ENCODE measurements around the gene NCOA6.

Gene NCOA6

GRCh38 chr20:34705008-34705396, 120.4 kb downstream of the NCOA6 start:
- H3K4me3 Mint-ChIP-seq = peak overlapping the region; percentile 89

GRCh38 chr20:34704177-34705007, 121.1 kb downstream of the NCOA6 start, which contains the start of gene TP53INP2:
TSS of gene TP53INP2 (plus strand) at chr20:34704344. CDS start at chr20:34708740, 4,396 bp downstream.
- Mint-ChIP-seq H3K9me3 (no peaks in the 10 kb centered on the region), H3K4me1 (peaks cover 24% of the 10 kb centered on the region), H3K27ac (peak within 1 kb of the TSS; percentile 99), H3K27me3 (peaks cover 4% of the 10 kb centered on the region), H3K4me3 (peak within 1 kb of the TSS; percentile 95), H3K36me3 (no peaks in the 10 kb centered on the region)
- ATAC-seq (ENCODE audit: low read depth) (peak; percentile 72), DNase-seq (ENCODE audit: low spot score in 2 of 2) (peak; percentile 90)

More at GRCh38 chr20:34705008-34705396, 120.4 kb downstream of the NCOA6 start:
- no peaks in the 10 kb centered on the region for H3K36me3 Mint-ChIP-seq
- peaks cover 24% of the 10 kb centered on the region for H3K4me1 Mint-ChIP-seq
- DNase-seq (ENCODE audit: low spot score in 2 of 2) (no peak), ATAC-seq (ENCODE audit: low read depth) (no peak)
- H3K27me3 Mint-ChIP-seq = peaks cover 4% of the 10 kb centered on the region
- H3K27ac Mint-ChIP-seq = peak overlapping the region; percentile 99
- no peaks in the 10 kb centered on the region for H3K9me3 Mint-ChIP-seq

- ATAC-seq (ENCODE audit: low read depth) (no peak), DNase-seq (ENCODE audit: low spot score in 2 of 2) (no peak)
- peaks cover 22% of the 10 kb centered on the region for H3K4me1 Mint-ChIP-seq
- peaks cover 7% of the 10 kb centered on the region for H3K27me3 Mint-ChIP-seq
- H3K27ac Mint-ChIP-seq = peak overlapping the region; percentile 99
- no peaks in the 10 kb centered on the region for H3K9me3 Mint-ChIP-seq
- H3K36me3 Mint-ChIP-seq = no peaks in the 10 kb centered on the region
- H3K4me3 Mint-ChIP-seq = peak overlapping the region; percentile 95
Measured at GRCh38 chr20:34703424-34704176, 121.9 kb downstream of the NCOA6 start.

GRCh38 chr20:34703061-34703423, 122.4 kb downstream of the NCOA6 start:
- Mint-ChIP-seq H3K4me3 (peak overlapping the region; percentile 95), H3K9me3 (no peaks in the 10 kb centered on the region), H3K27me3 (peaks cover 8% of the 10 kb centered on the region), H3K4me1 (peaks cover 19% of the 10 kb centered on the region), H3K36me3 (no peaks in the 10 kb centered on the region), H3K27ac (peak overlapping the region; percentile 99)
- DNase-seq (ENCODE audit: low spot score in 2 of 2) (no peak), ATAC-seq (ENCODE audit: low read depth) (no peak)

- H3K36me3 Mint-ChIP-seq = no peaks in the 10 kb centered on the region
- H3K9me3 Mint-ChIP-seq = no peaks in the 10 kb centered on the region
- H3K4me3 Mint-ChIP-seq = no peak overlapping the region
- H3K27me3 Mint-ChIP-seq = peaks cover 8% of the 10 kb centered on the region
- no peak overlapping the region for H3K27ac Mint-ChIP-seq
- DNase-seq (ENCODE audit: low spot score in 2 of 2) (no peak), ATAC-seq (ENCODE audit: low read depth) (no peak)
- peaks cover 18% of the 10 kb centered on the region for H3K4me1 Mint-ChIP-seq
Measured at GRCh38 chr20:34701405-34702085, 123.9 kb downstream of the NCOA6 start.

GRCh38 chr20:34693414-34693813, 132.0 kb downstream of the NCOA6 start:
- H3K4me1 Mint-ChIP-seq = no peaks in the 10 kb centered on the region
- no peaks in the 10 kb centered on the region for H3K9me3 Mint-ChIP-seq
- no peak overlapping the region for H3K4me3 Mint-ChIP-seq
- peaks cover 2% of the 10 kb centered on the region for H3K27me3 Mint-ChIP-seq
- H3K36me3 Mint-ChIP-seq = no peaks in the 10 kb centered on the region
- H3K27ac Mint-ChIP-seq = no peak overlapping the region
- ATAC-seq (ENCODE audit: low read depth) = no peak
- no peak for DNase-seq (ENCODE audit: low spot score in 2 of 2)

- Mint-ChIP-seq H3K4me3 (no peak overlapping the region), H3K4me1 (no peaks in the 10 kb centered on the region), H3K27ac (no peak overlapping the region), H3K36me3 (no peaks in the 10 kb centered on the region), H3K9me3 (no peaks in the 10 kb centered on the region), H3K27me3 (peaks cover 2% of the 10 kb centered on the region)
- no peak for ATAC-seq (ENCODE audit: low read depth)
- DNase-seq (ENCODE audit: low spot score in 2 of 2) = no peak
Measured at GRCh38 chr20:34691838-34692237, 133.6 kb downstream of the NCOA6 start.

- Mint-ChIP-seq H3K27me3 (no peaks in the 10 kb centered on the region), H3K9me3 (no peaks in the 10 kb centered on the region), H3K4me3 (no peak overlapping the region), H3K4me1 (no peaks in the 10 kb centered on the region), H3K36me3 (no peaks in the 10 kb centered on the region), H3K27ac (no peak overlapping the region)
- DNase-seq (ENCODE audit: low spot score in 2 of 2) (no peak), ATAC-seq (ENCODE audit: low read depth) (no peak)
Measured at GRCh38 chr20:34689486-34689885, 136.0 kb downstream of the NCOA6 start.

GRCh38 chr20:34683667-34684066, 141.8 kb downstream of the NCOA6 start:
- no peaks in the 10 kb centered on the region for H3K27me3 Mint-ChIP-seq
- no peaks in the 10 kb centered on the region for H3K36me3 Mint-ChIP-seq
- H3K4me3 Mint-ChIP-seq = no peak overlapping the region
- no peak for ATAC-seq (ENCODE audit: low read depth)
- no peak for DNase-seq (ENCODE audit: low spot score in 2 of 2)
- no peaks in the 10 kb centered on the region for H3K9me3 Mint-ChIP-seq
- H3K4me1 Mint-ChIP-seq = no peaks in the 10 kb centered on the region
- no peak overlapping the region for H3K27ac Mint-ChIP-seq

- Mint-ChIP-seq H3K4me3 (no peak overlapping the region), H3K27ac (no peak overlapping the region), H3K4me1 (peaks cover 7% of the 10 kb centered on the region), H3K27me3 (no peaks in the 10 kb centered on the region), H3K9me3 (no peaks in the 10 kb centered on the region), H3K36me3 (no peaks in the 10 kb centered on the region)
- no peak for DNase-seq (ENCODE audit: low spot score in 2 of 2)
- ATAC-seq (ENCODE audit: low read depth) = no peak
Measured at GRCh38 chr20:34680586-34681175, 144.8 kb downstream of the NCOA6 start.

GRCh38 chr20:34676642-34677373, 148.6 kb downstream of the NCOA6 start, which contains the start of gene PIGU:
TSS of gene PIGU (minus strand) at chr20:34677092. CDS start at chr20:34677085, 7 bp downstream.
- Mint-ChIP-seq H3K9me3 (no peaks in the 10 kb centered on the region), H3K27me3 (no peaks in the 10 kb centered on the region), H3K27ac (peak within 1 kb of the TSS; percentile 94), H3K4me3 (peak within 1 kb of the TSS; percentile 96), H3K36me3 (no peaks in the 10 kb centered on the region), H3K4me1 (peaks cover 7% of the 10 kb centered on the region)
- peak; percentile 90 to 93 for DNase-seq (ENCODE audit: low spot score in 2 of 2)
- peak; percentile 91 for ATAC-seq (ENCODE audit: low read depth)

- Mint-ChIP-seq H3K4me3 (peak overlapping the region; percentile 96), H3K4me1 (peaks cover 7% of the 10 kb centered on the region), H3K9me3 (no peaks in the 10 kb centered on the region), H3K27ac (peak overlapping the region; percentile 94), H3K27me3 (no peaks in the 10 kb centered on the region), H3K36me3 (no peaks in the 10 kb centered on the region)
- ATAC-seq (ENCODE audit: low read depth) (no peak), DNase-seq (ENCODE audit: low spot score in 2 of 2) (no peak)
Measured at GRCh38 chr20:34675993-34676641, 149.3 kb downstream of the NCOA6 start.

- no peak for ATAC-seq (ENCODE audit: low read depth)
- Mint-ChIP-seq H3K9me3 (no peaks in the 10 kb centered on the region), H3K4me3 (no peak overlapping the region), H3K27me3 (no peaks in the 10 kb centered on the region), H3K4me1 (peaks cover 7% of the 10 kb centered on the region), H3K27ac (no peak overlapping the region), H3K36me3 (no peaks in the 10 kb centered on the region)
- no peak for DNase-seq (ENCODE audit: low spot score in 2 of 2)
Measured at GRCh38 chr20:34675561-34675960, 149.9 kb downstream of the NCOA6 start.
